Testis (tissue), 3 donors: Measurements from ENCODE around the gene PRG2. TPM values are rescaled to one million over a fixed set of nuclear protein-coding genes. Genes with fewer than 3 reads are reported as not detected.

ENCODE experiments used
- DNase-seq: peaks from one replicate; pipeline ENCODE4 v3.0.0-alpha.2; 2019
- H3K27ac ChIP-seq, 2 donors: fragments of 200-600 bp; sonication (generic); one replicate each; pipeline ENCODE4 v1.5.1; 2019
- H3K27me3 ChIP-seq: fragments of 200-600 bp; sonication (generic); one replicate; pipeline ENCODE4 v1.5.1; 2019
- H3K36me3 ChIP-seq: fragments of 200-600 bp; sonication (generic); one replicate; pipeline ENCODE4 v1.5.1; 2017; ENCODE audit warnings: low read depth; ENCODE audit errors: missing control alignments
- H3K4me1 ChIP-seq: fragments of 200-600 bp; sonication (generic); one replicate; pipeline ENCODE4 v1.5.1; 2019
- H3K4me3 ChIP-seq, 2 donors: fragments of 200-600 bp; sonication (generic); one replicate each; pipeline ENCODE4 v1.5.1; 2017 to 2019
- H3K9me3 ChIP-seq: fragments of 200-600 bp; sonication (generic); one replicate; pipeline ENCODE4 v1.5.1; 2017
- POLR2A ChIP-seq: fragments of 450-650 bp; IDR thresholded peaks from one replicate; pipeline ENCODE4 v1.6.1; 2017; ENCODE audit warnings: antibody characterized with exemption, mild to moderate bottlenecking, moderate library complexity
- WGBS, 2 donors: methylation state at CpG; one replicate each; pipeline ENCODE4 v1.1.5; 2018; 5-methylcytosine and 5-hydroxymethylcytosine counted together
- intact Hi-C: fragments of 100-400 bp; cut with DNase I; formaldehyde crosslinking; loops from one replicate; pipeline ENCODE4 v1.15.1; 2023; ENCODE audit warnings: low total_unique reads
- polyA plus RNA-seq: library from polyadenylated mRNA; stranded (reverse); fragments of 350-450 nt; fragmentation: Illumina TruSeq; extraction: RNeasy Lipid Tissue Mini Kit (QIAGEN cat#74804); gene quantifications from one replicate; pipeline ENCODE4 v1.2.3, GENCODE V29; 2014; ENCODE audit warnings: low read depth, low replicate concordance; ENCODE audit not compliant: insufficient read depth
- total RNA-seq, 2 donors: library from RNA; depleted of rRNA; stranded (reverse); fragments of >200 nt; gene quantifications; one replicate each; pipeline ENCODE4 v1.2.3, GENCODE V29; 2016
- TF ChIP-seq, protein P1 (sequence below), 3 experiments: fragments of 450-650 bp in 2 of 3; fragments of 200-600 bp in 1 of 3; sonication (generic) in 1 of 3; IDR thresholded peaks; one replicate each; pipeline ENCODE4 v1.5.1; 2016 to 2019; ENCODE audit warnings: antibody characterized with exemption in 3 of 3, mild to moderate bottlenecking in 2 of 3, moderate library complexity in 1 of 3

The PRG2 gene
- total and polyA plus RNA-seq, 3 donors from 2014 or later: not detected

DNA sequence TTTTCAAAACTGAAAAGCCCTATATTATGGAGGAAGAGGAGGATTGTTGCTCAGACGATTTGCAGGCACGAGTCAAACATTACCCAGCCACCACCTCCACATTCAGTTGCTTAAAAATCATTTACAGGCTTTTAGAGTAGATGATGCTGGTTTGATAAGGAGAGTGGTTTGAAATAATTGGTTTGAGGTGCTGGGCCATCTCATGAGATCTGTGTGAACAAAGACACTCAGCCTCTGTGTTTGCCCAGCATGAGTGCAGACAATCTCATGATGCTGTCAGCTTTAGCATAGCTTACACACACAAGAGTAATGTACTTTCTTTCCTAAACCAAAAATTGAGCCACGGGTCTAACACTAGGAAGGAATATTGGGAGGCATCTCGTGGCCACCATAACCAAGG, 32.2 kb upstream of the PRG2 start:
- WGBS, 2 donors: 80 to 84% methylated on average over 4 of the region's 4 CpGs
- peaks cover 45% of the 10 kb centered on the region for H3K4me1 ChIP-seq
- H3K27me3 ChIP-seq: no peaks in the 10 kb centered on the region
- no peaks in the 10 kb centered on the region for H3K36me3 ChIP-seq
- H3K9me3 ChIP-seq: no peaks in the 10 kb centered on the region
- H3K27ac ChIP-seq: no peak overlapping the region
- intact Hi-C loops: no loop called here
- H3K4me3 ChIP-seq: no peak overlapping the region
- no peak for DNase-seq
- no peak for TF ChIP-seq POLR2A
- TF ChIP-seq, protein P1, sequence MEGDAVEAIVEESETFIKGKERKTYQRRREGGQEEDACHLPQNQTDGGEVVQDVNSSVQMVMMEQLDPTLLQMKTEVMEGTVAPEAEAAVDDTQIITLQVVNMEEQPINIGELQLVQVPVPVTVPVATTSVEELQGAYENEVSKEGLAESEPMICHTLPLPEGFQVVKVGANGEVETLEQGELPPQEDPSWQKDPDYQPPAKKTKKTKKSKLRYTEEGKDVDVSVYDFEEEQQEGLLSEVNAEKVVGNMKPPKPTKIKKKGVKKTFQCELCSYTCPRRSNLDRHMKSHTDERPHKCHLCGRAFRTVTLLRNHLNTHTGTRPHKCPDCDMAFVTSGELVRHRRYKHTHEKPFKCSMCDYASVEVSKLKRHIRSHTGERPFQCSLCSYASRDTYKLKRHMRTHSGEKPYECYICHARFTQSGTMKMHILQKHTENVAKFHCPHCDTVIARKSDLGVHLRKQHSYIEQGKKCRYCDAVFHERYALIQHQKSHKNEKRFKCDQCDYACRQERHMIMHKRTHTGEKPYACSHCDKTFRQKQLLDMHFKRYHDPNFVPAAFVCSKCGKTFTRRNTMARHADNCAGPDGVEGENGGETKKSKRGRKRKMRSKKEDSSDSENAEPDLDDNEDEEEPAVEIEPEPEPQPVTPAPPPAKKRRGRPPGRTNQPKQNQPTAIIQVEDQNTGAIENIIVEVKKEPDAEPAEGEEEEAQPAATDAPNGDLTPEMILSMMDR (IDR thresholded peaks at IDR 0.05): no peak

DNA sequence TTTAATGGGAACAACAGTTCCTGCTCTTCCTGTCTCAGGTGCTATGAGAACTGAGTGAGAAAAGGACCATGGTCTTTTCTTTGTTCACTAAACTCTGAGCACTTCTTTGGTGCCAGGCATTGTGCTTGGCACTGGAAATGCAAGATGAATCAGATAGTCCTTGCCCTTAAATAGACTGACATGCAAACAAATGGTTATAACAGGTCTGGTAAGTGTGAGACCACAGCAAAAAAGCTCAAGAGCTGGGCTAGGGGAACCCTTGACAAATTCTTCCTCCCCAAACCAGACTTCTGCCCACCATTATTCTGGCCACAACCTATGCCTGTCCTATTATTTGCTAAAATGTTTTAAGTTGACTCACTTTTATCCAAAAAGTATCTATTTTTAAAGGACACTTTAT, 31.4 kb upstream of the PRG2 start:
- H3K4me1 ChIP-seq: peaks cover 37% of the 10 kb centered on the region
- no peak overlapping the region for H3K27ac ChIP-seq
- H3K36me3 ChIP-seq: no peaks in the 10 kb centered on the region
- intact Hi-C loops: no loop called here
- H3K27me3 ChIP-seq: no peaks in the 10 kb centered on the region
- no peak for TF ChIP-seq POLR2A
- no peaks in the 10 kb centered on the region for H3K9me3 ChIP-seq
- no peak for DNase-seq
- H3K4me3 ChIP-seq: no peak overlapping the region

DNA sequence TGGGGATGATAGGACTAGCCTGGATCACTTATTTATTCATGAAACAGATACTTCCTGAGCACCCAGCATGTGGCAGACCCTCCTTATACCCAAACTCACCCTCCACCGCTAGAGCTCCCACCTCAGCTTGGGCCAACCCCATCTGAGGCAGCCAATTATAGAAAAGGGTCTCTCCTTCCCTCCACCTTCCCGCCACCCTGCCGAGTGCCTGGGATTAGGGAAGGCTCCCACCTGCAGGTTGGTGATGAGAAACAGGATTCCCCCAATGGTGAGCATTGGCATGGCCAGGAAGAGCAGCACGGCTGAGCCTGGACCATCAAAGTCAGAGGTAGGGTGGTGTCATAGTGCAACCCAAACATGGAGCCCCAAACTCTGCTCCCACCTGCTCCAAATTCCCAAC, 30.6 kb upstream of the PRG2 start:
- Histone ChIP-seq H3K4me3 (no peak overlapping the region), H3K9me3 (no peaks in the 10 kb centered on the region), H3K27me3 (no peaks in the 10 kb centered on the region), H3K27ac (no peak overlapping the region), H3K36me3 (no peaks in the 10 kb centered on the region), H3K4me1 (peaks cover 31% of the 10 kb centered on the region)
- 97% methylated on average over 4 of the region's 4 CpGs for WGBS, 2 donors
- no peak for DNase-seq
- intact Hi-C loops: no loop called here
- TF ChIP-seq, protein P1 (IDR thresholded peaks at IDR 0.05): no peak
- TF ChIP-seq POLR2A: no peak

DNA sequence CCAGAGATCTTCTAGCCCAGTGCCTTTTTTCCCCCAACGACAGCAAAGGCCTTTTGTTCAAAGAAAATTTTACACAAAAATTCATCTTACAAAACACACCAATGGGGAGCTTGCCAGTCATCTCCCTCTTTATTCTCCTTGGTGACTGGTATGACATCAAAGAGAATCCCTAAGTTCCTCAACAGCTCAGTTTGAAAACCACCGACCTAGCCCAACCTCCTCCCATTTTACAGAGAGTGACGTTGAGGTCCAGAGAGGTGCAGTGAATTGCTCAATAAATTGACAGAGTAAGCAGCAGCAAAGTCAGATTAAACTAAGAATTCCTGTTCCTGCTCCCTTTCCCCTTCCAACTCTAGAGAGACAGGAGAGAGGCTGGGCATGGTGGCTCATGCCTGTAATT, 28.7 kb upstream of the PRG2 start:
- Histone ChIP-seq H3K27ac (no peak overlapping the region), H3K4me1 (peaks cover 12% of the 10 kb centered on the region), H3K36me3 (no peaks in the 10 kb centered on the region), H3K27me3 (no peaks in the 10 kb centered on the region), H3K4me3 (no peak overlapping the region), H3K9me3 (no peaks in the 10 kb centered on the region)
- intact Hi-C loops: no loop called here
- no peak for TF ChIP-seq POLR2A
- TF ChIP-seq, protein P1 (IDR thresholded peaks at IDR 0.05): no peak
- DNase-seq: no peak
- WGBS, 2 donors: 90 to 91% methylated on average over 3 of the region's 3 CpGs

DNA sequence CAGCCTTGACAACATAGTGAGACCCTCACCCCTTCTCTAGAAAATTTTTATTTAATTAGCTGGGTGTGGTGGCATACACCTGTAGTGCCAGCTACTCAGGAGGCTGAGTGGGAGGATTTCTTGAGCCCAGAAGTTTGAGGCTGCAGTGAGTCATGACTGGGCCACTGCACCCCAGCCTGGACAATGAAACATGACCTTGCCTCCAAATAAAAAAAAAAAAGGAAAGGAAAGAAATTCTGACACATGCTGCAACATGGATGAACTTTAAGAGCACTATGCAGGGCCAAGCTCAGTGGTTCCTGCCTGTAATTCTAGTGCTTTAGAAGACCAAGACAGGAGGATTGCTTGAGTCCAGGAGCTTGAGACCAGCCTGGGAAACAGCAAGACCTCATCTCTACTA, 27.7 kb upstream of the PRG2 start:
- no peak for DNase-seq
- Histone ChIP-seq H3K27me3 (no peaks in the 10 kb centered on the region), H3K4me3 (no peak overlapping the region), H3K27ac (no peak overlapping the region), H3K9me3 (no peaks in the 10 kb centered on the region), H3K36me3 (no peaks in the 10 kb centered on the region), H3K4me1 (peaks cover 6% of the 10 kb centered on the region)
- TF ChIP-seq, protein P1 (IDR thresholded peaks at IDR 0.05): no peak
- TF ChIP-seq POLR2A: no peak
- intact Hi-C loops: no loop called here
